GM21515 (cell line): Measurements from ENCODE around the gene FAM136A.
"Not testable (repeated sequence)": the region's sequence is repeated elsewhere in the genome, so short reads cannot be mapped to it uniquely, and the experiment has no call there.

Experiments used
- ATAC-seq: cut with Tn5 transposase; IDR thresholded peaks from one replicate; pipeline ENCODE4 v1.9.1; 2021; ENCODE audit not compliant: unreplicated experiment

Gene FAM136A

DNA sequence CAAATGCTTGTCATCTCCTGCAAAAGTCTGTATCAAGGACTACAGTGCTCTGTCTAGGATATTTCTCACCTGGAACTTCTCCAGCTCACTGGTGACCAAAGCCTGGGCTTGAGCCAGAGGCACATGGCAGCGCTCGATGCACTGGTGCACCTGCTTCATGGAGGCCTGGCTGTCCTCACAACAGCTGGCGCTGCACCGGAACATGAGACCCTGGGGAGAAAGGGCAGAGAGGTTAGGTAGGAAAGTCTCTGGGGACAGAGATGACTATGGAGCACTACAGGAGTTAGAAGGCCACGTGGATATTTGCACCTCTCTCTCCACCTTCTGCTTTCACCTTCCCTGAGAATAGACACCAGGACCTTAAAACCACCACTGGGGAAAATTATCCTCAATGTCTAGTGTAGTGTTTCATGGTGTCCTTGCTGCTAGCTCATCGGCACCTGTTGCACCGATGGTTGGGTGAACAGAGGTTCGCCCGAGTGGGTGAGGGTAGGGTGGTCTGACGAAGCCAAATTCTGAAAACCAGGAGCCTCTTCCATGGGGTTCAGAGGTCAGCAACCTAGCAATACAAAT, 1.0 kb downstream of the FAM136A start:
- no peak for ATAC-seq

DNA sequence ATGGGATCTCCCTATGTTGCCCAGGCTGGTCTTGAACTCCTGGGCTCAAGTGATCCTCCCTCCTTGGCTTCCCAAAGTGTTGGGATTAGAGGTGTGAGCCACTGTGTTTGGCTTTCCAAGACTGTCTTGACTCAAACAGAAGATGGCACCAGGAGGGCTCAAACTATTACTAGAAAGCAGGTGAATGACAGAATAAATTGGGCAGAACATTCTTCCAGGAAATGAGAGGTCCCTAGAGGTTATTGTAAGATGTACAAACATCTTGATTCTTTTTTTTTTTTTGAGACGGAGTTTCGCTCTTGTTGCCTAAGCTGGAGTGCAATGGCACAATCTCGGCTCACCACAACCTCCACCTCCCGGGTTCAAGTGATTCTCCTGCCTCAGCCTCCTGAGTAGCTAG, 4.0 kb downstream of the FAM136A start:
- ATAC-seq: not testable (repeated sequence)

DNA sequence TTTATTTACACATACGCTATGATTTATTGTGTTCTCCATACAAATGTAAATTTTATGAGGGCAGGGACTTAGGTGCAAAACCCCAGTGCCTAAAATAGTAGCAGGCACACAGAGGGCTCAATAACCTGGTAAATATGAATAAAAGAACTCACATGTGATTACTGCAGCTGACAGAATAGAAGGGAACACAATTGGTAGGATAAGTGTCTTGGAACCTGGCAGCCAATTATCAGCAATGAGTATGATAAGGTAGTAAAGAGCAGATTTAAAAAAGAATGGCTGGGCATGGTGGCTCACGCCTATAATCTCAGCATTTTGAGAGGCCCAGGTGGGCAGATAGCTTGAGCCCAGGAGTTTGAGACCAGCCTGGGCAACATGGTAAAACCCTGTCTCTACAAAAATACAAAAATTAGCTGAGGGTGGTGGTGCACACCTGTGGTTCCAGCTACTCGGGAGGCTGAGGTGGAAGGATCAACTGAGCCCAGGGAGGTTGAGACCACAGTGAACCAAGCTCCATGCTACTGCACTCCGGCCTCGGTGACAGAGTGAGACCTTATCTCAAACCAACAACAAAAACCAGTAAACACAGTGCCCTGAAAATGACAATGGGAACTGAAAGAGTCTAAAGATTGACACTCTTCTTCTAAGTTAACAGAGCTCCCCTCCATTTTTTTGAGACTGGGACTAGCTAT, 18.2 kb downstream of the FAM136A start:
- ATAC-seq: no peak

GRCh38 chr2:70282439-70282838, 19.4 kb downstream of the FAM136A start:
- no peak for ATAC-seq

DNA sequence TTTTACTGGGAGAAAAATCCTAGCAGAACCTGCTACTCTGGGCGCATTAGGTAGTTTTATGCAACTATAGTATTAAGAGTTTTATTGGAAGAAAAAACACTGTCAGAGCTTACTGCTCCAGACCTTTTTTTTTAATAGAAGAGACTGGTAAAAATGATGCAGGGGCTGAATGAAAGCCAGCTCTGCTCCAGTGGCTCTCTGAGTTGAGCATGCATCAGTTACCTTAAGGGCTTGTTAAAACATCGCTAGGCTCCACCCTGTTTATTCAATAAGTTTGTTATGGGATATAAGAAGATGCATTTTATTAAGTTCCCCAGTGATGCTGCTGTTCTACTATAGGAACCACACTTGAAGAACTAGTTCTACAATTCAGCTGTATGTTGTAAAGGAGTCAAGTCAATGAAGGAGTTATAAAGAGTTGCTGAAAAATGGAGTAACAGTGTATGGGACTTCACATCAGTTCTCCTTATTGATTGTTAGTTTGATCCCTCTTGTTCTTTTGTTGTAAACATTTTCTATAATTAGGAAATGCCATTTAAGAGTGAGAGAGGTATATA, 21.5 kb downstream of the FAM136A start:
- ATAC-seq: no peak

DNA sequence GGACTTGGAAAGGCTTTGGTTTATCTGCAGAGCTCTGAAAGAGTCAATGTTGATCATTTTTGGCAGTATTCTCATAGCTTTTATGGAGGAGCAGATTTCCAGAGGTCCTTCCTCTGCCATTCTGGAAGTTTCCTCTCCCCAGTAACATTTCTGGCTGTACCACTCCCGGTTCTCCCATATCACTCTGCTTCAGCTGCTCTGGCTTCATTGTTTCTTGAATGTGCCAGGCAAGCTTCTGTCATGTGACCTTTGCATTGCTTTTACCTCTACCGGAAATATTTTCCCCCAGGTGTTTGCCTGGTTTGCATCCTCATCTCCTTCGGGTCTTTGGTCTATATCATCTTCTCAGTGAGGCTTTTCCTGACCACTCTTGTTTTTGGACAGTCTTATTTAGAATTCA, 31.5 kb downstream of the FAM136A start:
- ATAC-seq: no peak

DNA sequence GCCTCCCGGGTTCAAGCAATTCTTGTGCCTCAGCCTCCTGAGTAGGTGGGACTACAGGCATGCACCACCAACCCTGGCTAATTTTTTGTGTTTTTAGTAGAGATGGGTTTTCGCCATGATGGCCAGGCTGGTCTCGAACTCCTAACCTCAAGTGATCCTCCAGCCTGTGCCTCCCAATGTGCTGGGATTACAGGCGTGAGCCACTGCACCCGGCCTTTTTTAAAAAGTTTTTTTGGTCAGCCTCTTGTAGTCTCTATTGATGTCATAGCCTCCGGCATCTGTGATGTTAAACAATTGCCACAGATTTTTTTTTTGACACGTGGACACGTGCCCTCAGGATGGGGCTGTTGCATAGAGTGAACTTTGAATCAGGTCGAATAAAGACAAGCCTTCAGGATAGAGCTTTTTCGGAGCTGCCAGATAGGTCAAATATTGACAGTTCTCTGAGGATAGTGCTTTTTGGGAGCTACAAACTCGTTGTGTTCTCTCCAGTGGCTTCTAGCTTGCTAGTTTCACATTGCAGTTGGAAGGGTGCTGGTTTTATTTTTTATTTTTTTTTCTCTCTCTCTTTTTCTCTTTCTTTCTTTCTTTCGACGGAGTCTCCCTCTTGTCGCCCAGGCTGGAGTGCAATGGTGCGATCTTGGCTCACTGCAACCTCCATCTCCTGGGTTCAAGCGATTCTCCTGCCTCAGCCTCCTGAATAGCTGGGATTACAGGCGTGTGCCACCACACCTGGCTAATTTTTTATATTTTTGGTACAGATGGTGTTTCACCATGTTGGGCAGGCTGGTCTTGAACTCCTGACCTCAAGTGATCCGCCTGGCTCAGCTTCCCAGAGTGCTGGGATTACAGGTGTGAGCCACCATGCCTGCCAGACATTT, 32.2 kb downstream of the FAM136A start:
- not testable (repeated sequence) for ATAC-seq

GRCh38 chr2:70266925-70267324, 34.9 kb downstream of the FAM136A start:
- not testable (repeated sequence) for ATAC-seq

- ATAC-seq: no peak
These were observed 40.4 kb downstream of the FAM136A start for GRCh38 chr2:70261501-70261900.

- ATAC-seq: no peak
These were observed 43.4 kb downstream of the FAM136A start for GRCh38 chr2:70258532-70258875.

DNA sequence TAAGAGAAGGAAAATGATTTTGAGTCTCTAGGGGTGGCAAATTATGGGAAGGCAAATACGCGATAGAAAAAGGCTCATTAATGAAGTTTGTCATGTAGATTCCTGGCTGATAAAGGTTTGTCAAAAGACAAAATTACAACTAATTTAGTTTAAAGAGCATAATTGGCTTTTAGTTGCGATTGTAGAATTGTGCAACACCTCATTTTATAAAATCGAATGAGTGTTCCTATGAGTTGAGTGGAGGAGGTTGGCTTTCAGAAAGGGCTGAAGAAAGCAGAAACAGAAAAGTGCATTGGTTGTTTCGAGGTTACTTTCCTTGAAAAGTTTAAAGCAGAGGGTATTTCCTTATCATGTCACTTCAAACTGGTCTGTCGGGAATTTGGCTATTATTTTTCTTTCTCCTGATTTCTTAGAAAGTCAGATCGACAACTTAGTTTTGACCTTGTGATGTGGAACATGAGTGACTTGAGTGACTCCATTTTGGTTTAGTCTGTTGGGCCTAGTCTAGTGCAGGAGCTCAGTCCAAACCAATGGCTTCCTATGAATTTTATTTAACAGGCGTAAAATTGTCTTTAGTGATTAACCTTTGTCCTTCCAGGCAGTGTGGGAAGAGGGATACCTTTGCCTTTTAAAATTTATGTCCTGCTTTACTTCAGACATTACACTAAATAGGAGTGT, 46.1 kb downstream of the FAM136A start:
- ATAC-seq: no peak

GRCh38 chr2:70250434-70250833, 51.4 kb downstream of the FAM136A start:
- no peak for ATAC-seq

- ATAC-seq: peak; percentile 96
These were observed 53.6 kb downstream of the FAM136A start, which contains the start of gene TIA1 for GRCh38 chr2:70248181-70248847. Gene TIA1 (minus strand): TSS chr2:70248628. CDS start chr2:70248430, 198 bp downstream.

- ATAC-seq: no peak
These were observed 54.3 kb downstream of the FAM136A start for GRCh38 chr2:70247364-70248180.
